Loucy (cell line): ENCODE results near the gene MAPK8IP1.

Source experiments
- H2AFZ ChIP-seq: fragments of 200-600 bp; sonication (generic); 2 replicates; pipeline ENCODE4 v1.6.0; 2016; ENCODE audit warnings: antibody characterized with exemption, mild to moderate bottlenecking, low read length, moderate library complexity
- H3F3A ChIP-seq: fragments of 200-600 bp; 2 replicates; pipeline ENCODE4 v1.6.0; 2016; ENCODE audit warnings: antibody characterized with exemption, low read depth, mild to moderate bottlenecking
- H3K27me3 ChIP-seq: fragments of 200-600 bp; sonication (generic); 2 replicates; pipeline ENCODE4 v1.6.1; 2014; ENCODE audit warnings: low read length, mild to moderate bottlenecking; ENCODE audit not compliant: insufficient read depth, poor library complexity, severe bottlenecking
- H3K36me3 ChIP-seq: fragments of 200-600 bp; sonication (generic); 2 replicates; pipeline ENCODE4 v1.6.1; 2016; ENCODE audit warnings: low read length; ENCODE audit not compliant: insufficient read depth
- H3K4me1 ChIP-seq: fragments of 200-600 bp; sonication (generic); 2 replicates; pipeline ENCODE4 v1.5.1; 2014; ENCODE audit warnings: low read length, mild to moderate bottlenecking; ENCODE audit not compliant: insufficient read depth, poor library complexity, severe bottlenecking
- H3K4me2 ChIP-seq: fragments of 200-600 bp; sonication (generic); 2 replicates; pipeline ENCODE4 v1.6.0; 2014; ENCODE audit warnings: antibody characterized with exemption, low read length, low read depth, mild to moderate bottlenecking; ENCODE audit not compliant: poor library complexity, severe bottlenecking
- H3K4me3 ChIP-seq: fragments of 200-600 bp; sonication (generic); 2 replicates; pipeline ENCODE4 v1.5.1; 2014; ENCODE audit warnings: low read length, mild to moderate bottlenecking, mixed read lengths; ENCODE audit not compliant: poor library complexity, severe bottlenecking
- H3K79me2 ChIP-seq: fragments of 200-600 bp; sonication (generic); 2 replicates; pipeline ENCODE4 v1.6.1; 2014; ENCODE audit warnings: low read length; ENCODE audit not compliant: insufficient read depth
- H3K9ac ChIP-seq: fragments of 200-600 bp; sonication (generic); 2 replicates; pipeline ENCODE4 v1.6.0; 2014; ENCODE audit warnings: mild to moderate bottlenecking, low read depth, low read length, moderate library complexity; ENCODE audit not compliant: poor library complexity, severe bottlenecking
- H3K9me2 ChIP-seq: fragments of 200-600 bp; sonication (generic); replicated peaks from 2 replicates; pipeline ENCODE4 v1.6.1; 2016; ENCODE audit warnings: low read depth, low read length, mixed read lengths
- H3K9me3 ChIP-seq: fragments of 200-600 bp; sonication (generic); 2 replicates; pipeline ENCODE4 v1.6.1; 2014; ENCODE audit warnings: mild to moderate bottlenecking, antibody characterized with exemption, low read length, low read depth; ENCODE audit not compliant: insufficient read depth
- H4K20me1 ChIP-seq: fragments of 200-600 bp; sonication (generic); 2 replicates; pipeline ENCODE4 v1.6.0; 2014; ENCODE audit warnings: antibody characterized with exemption, low read length, mild to moderate bottlenecking; ENCODE audit not compliant: insufficient read depth, poor library complexity, severe bottlenecking
- EZH2phosphoT487 ChIP-seq: fragments of 200-600 bp; IDR thresholded peaks from 2 replicates; pipeline ENCODE4 v1.6.1; 2018; ENCODE audit warnings: antibody characterized with exemption, mild to moderate bottlenecking, moderate library complexity, borderline replicate concordance
- TF ChIP-seq, protein P1 (sequence below): fragments of 200-600 bp; sonication (generic); conservative IDR thresholded peaks from 2 replicates; pipeline ENCODE4 v1.5.1; 2014; ENCODE audit warnings: mild to moderate bottlenecking, antibody characterized with exemption, low read length

The MAPK8IP1 gene

DNA sequence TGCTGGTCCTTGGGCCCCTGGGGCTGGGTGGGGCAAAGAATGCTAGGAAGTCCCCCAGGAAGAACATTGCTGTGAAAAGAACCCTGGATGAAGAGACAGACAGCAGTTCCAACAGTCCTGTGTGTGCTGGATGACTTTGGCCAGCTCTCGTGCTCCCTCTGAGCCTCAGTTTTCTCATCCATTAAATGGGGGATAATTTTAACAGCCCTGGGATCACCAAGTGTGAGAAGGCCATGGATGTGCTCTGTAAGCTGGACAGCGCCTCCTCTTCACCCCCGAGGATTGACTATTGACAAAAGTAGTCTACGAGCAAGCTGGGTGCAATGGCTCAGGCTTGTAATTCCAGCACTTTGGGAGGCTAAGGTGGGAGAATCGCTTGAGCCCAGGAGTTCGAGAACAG, 39.5 kb downstream of the MAPK8IP1 start:
- Histone ChIP-seq H3K36me3 (no peaks in the 10 kb centered on the region), H3K9me2 (no peaks in the 10 kb centered on the region), H3K4me3 (no peak overlapping the region), H3K9me3 (no peaks in the 10 kb centered on the region), H4K20me1 (no peaks in the 10 kb centered on the region), H3K9ac (no peak overlapping the region), H3K4me1 (peaks cover 13% of the 10 kb centered on the region), H3K79me2 (no peaks in the 10 kb centered on the region), H3K27me3 (no peaks in the 10 kb centered on the region), H2AFZ (no peak overlapping the region), H3K4me2 (no peak overlapping the region), H3F3A (no peaks in the 10 kb centered on the region)
- TF ChIP-seq EZH2phosphoT487, result no peak
- TF ChIP-seq, protein P1, sequence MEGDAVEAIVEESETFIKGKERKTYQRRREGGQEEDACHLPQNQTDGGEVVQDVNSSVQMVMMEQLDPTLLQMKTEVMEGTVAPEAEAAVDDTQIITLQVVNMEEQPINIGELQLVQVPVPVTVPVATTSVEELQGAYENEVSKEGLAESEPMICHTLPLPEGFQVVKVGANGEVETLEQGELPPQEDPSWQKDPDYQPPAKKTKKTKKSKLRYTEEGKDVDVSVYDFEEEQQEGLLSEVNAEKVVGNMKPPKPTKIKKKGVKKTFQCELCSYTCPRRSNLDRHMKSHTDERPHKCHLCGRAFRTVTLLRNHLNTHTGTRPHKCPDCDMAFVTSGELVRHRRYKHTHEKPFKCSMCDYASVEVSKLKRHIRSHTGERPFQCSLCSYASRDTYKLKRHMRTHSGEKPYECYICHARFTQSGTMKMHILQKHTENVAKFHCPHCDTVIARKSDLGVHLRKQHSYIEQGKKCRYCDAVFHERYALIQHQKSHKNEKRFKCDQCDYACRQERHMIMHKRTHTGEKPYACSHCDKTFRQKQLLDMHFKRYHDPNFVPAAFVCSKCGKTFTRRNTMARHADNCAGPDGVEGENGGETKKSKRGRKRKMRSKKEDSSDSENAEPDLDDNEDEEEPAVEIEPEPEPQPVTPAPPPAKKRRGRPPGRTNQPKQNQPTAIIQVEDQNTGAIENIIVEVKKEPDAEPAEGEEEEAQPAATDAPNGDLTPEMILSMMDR, result no peak

DNA sequence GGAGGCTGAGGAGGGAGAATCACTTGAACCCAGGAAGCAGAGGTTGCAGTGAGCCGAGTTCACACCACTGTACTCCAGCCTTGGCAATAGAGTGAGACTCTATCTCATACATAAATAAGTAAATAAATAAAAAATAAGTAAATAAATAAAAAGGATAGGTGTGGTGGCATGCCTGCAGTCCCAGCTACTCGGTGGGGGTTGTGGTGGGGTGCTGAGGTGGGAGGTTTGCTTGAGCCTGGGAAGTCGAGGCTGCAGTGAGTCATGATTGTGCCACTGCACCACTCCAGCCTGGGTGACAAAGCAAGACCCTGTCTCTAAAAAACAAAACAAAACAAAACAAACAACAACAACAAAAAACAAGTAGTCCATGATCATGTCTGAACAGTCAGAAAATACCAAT, 40.1 kb downstream of the MAPK8IP1 start:
- Histone ChIP-seq H4K20me1 (no peaks in the 10 kb centered on the region), H3K79me2 (no peaks in the 10 kb centered on the region), H3K4me2 (no peak overlapping the region), H3K9me3 (no peaks in the 10 kb centered on the region), H3K4me1 (peaks cover 10% of the 10 kb centered on the region), H3K9ac (no peak overlapping the region), H3K9me2 (no peaks in the 10 kb centered on the region), H3K27me3 (no peaks in the 10 kb centered on the region), H3K4me3 (no peak overlapping the region), H2AFZ (no peak overlapping the region), H3K36me3 (no peaks in the 10 kb centered on the region), H3F3A (no peaks in the 10 kb centered on the region)
- TF ChIP-seq EZH2phosphoT487, result no peak
- TF ChIP-seq, protein P1, result no peak

DNA sequence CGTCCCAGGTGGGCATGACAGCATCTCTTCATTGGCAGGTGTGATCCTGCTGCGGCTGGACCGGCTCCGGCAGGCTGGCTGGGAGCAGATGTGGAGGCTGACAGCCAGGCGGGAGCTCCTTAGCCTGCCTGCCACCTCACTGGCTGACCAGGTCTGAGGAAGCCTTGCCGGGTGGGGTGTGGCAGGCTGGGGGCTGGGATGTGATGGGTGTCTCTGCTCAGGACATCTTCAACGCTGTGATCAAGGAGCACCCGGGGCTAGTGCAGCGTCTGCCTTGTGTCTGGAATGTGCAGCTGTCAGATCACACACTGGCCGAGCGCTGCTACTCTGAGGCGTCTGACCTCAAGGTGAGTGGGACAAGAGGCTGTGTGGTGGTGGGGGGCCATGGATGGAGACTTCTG, 40.5 kb downstream of the MAPK8IP1 start:
- Histone ChIP-seq H3K27me3 (no peaks in the 10 kb centered on the region), H3F3A (no peaks in the 10 kb centered on the region), H3K4me2 (no peak overlapping the region), H3K9me3 (no peaks in the 10 kb centered on the region), H3K9ac (no peak overlapping the region), H4K20me1 (no peaks in the 10 kb centered on the region), H3K79me2 (no peaks in the 10 kb centered on the region), H3K4me3 (no peak overlapping the region), H3K36me3 (no peaks in the 10 kb centered on the region), H3K4me1 (peaks cover 10% of the 10 kb centered on the region), H2AFZ (no peak overlapping the region), H3K9me2 (no peaks in the 10 kb centered on the region)
- TF ChIP-seq EZH2phosphoT487, result no peak
- TF ChIP-seq, protein P1, result no peak
